DMS153 treated with DMSO at 0.1 percent for 48 hours (cell line): ENCODE data around the gene CECR2.

ENCODE experiments used
- DNase-seq: peaks from one replicate; lab custom pipeline; 2025; ENCODE audit not compliant: unreplicated experiment; lab: John Stamatoyannopoulos, UW

Gene CECR2

DNA sequence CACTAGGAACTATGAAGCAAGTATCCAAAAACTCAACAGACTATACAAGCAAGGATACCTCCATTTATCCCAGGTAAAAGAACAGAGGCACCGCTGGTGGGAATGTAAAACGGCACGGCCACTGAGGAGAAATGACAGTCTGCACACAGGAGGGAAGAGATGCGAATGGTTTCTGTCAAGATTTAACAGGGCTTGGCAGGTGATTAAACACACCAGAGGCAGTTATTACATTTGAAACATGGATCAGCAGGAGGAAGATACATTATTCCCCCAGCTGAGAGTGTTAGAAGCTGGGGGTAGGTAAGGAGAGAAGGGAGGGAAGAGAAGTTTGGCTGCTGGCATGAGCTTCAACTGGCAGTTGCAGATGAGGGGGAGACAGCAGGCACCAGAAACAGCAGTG is 229.1 kb downstream of the CECR2 start:
- no peak for DNase-seq

DNA sequence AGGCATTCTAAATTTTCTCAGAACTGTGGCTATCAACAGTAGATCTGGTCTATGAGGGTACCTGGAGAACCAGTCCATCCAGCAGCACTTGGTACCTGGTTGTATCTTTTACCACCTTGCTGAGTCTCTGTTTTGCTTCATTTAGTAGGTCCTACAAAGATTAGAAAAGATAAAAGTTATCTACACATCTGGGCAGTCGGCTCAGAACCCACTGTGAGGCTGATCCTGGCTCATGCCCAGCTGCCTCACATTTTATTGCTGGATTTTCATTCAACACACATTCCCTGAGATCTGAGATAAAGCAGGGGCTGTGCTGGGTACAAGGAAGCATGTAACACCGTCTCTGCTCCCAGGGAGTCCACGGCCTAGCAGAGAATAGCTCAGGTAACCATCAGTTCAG is 231.8 kb downstream of the CECR2 start:
- no peak for DNase-seq

GRCh38 chr22:17603668-17604067 is 234.4 kb downstream of the CECR2 start:
- DNase-seq, result no peak

DNA sequence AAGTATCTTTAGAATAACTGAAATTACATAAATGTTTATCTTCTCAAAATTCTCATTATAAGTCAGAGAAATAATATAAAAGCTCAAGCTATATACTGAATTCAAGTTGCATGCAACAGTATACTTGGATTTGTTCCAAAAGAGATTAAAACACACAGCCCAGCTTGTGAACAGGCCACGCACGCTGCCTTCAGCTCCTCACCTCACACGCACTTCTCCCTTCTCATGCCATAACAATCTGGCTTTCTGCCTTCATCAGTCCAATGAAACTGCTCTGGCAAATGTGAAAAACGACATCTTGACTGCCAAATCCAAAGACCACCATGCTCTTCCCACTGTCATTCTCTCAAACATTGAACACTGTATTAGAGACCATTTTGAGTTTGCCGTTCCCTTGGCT is 237.2 kb downstream of the CECR2 start:
- no peak for DNase-seq
